ENCODE measurements around the gene RAB27A. TPM values are rescaled to one million over a fixed set of nuclear protein-coding genes. Genes with fewer than 3 reads are reported as not detected.

The RAB27A gene
- total and polyA plus RNA-seq, 2 of the 13 experiments (the other 11 are each of a cell fraction or from before 2014, with no cell fraction given), result 3.4 to 8.1 TPM

GRCh38 chr15:55240125-55240760 lies 49.4 kb downstream of the RAB27A start:
- H3K27me3 ChIP-seq (ENCODE audit: control insufficient read depth in 1 of 2, insufficient read depth in 2 of 2, low read length in 2 of 2), result no peaks in the 10 kb centered on the region
- no peak overlapping the region for H3K27ac ChIP-seq (ENCODE audit: extremely low read length, insufficient read depth, low read length)
- H3K4me1 ChIP-seq (ENCODE audit: insufficient read depth, low read length), result peaks cover under 1% of the 10 kb centered on the region; the same call in 1 of the 2 replicates
- 93% methylated on average over 3 of the region's 3 CpGs for WGBS (ENCODE audit: low lambda C conversion rate)
- intact Hi-C loops (cut with micrococcal nuclease; ENCODE audit: unreplicated experiment) (no loop called here), in situ Hi-C loops (cut with HindIII; ENCODE audit: extremely low pct_ligation_motif_present, low pct_unique_long_range_greater_than_20kb) (no loop called here)
- ATAC-seq (no peak), FAIRE-seq (no peak), DNase-seq (ENCODE audit: low spot score) (no peak)
- H3K36me3 ChIP-seq (replicated peaks in 1 of 2; ENCODE audit: control insufficient read depth in 1 of 2, insufficient read depth in 2 of 2, low read length in 2 of 2), result no peaks in the 10 kb centered on the region
- no peak overlapping the region for H2AFZ ChIP-seq (ENCODE audit: low read length)
- H3K4me2 ChIP-seq (ENCODE audit: low read depth, low read length), result no peak overlapping the region
- H4K20me1 ChIP-seq (ENCODE audit: insufficient read depth, low read length), result no peaks in the 10 kb centered on the region
- BruUV-seq (replicated peaks), result no TSS peak
- H3K79me2 ChIP-seq (ENCODE audit: insufficient read depth, low read length), result no peaks in the 10 kb centered on the region
- H3K9ac ChIP-seq (ENCODE audit: insufficient read depth, low read depth, low read length), result no peak overlapping the region
- no peak overlapping the region for H3K4me3 ChIP-seq (replicated peaks in 1 of 3; ENCODE audit: insufficient read depth in 1 of 3, low read depth in 2 of 3, low read length in 3 of 3)
- CTCF ChIA-PET (ENCODE audit: low intra/inter-chr PET ratio, low total read pairs), result no interaction called here
- H3K9me3 ChIP-seq (ENCODE audit: low read length), result no peaks in the 10 kb centered on the region
- POLR2A ChIA-PET, result no interaction called here
- no peak for TF ChIP-seq NR3C1 (CRISPR knock-in tag; IDR thresholded peaks at IDR 0.05)
- TF ChIP-seq NR1H2 (CRISPR knock-in tag; IDR thresholded peaks at IDR 0.05; ENCODE audit: borderline replicate concordance, low read depth), result no peak
- no peak for TF ChIP-seq ZMYM2 (CRISPR knock-in tag; IDR thresholded peaks at IDR 0.05)
- TF ChIP-seq IKZF5 (CRISPR knock-in tag; IDR thresholded peaks at IDR 0.05), result no peak
- TF ChIP-seq ZNF660 (CRISPR knock-in tag; IDR thresholded peaks at IDR 0.05; ENCODE audit: borderline replicate concordance, low read depth), result no peak
- no peak for TF ChIP-seq ZNF780A (CRISPR knock-in tag; IDR thresholded peaks at IDR 0.05)
- no peak for TF ChIP-seq ZBTB43 (CRISPR knock-in tag; conservative IDR thresholded peaks at IDR 0.05)
- no peak for TF ChIP-seq RFX5 (IDR thresholded peaks at IDR 0.05; ENCODE audit: low read depth, low read length)
- TF ChIP-seq SOX13 (IDR thresholded peaks at IDR 0.05), result no peak
- no peak for TF ChIP-seq SOX13 (CRISPR knock-in tag; conservative IDR thresholded peaks at IDR 0.05 in 1 of 2, IDR thresholded peaks at IDR 0.05 in 1 of 2)
- TF ChIP-seq TGIF2 (CRISPR knock-in tag; IDR thresholded peaks at IDR 0.05), result no peak
- TF ChIP-seq ZBTB40 (IDR thresholded peaks at IDR 0.05), result no peak
- TF ChIP-seq ZBTB40 (CRISPR knock-in tag; IDR thresholded peaks at IDR 0.05), result no peak
